Activated CD8-positive, alpha-beta memory T cell treated with anti-CD3 and anti-CD28 coated beads for 24 hours (primary cell): ENCODE data around the gene ZNF79.
"Not testable (repeated sequence)": the region's sequence is repeated elsewhere in the genome, so short reads cannot be mapped to it uniquely, and the experiment has no call there.

Experiments
- DNase-seq: peaks from one replicate; pipeline ENCODE4 v3.0.0-alpha.2; 2020

Gene ZNF79

DNA sequence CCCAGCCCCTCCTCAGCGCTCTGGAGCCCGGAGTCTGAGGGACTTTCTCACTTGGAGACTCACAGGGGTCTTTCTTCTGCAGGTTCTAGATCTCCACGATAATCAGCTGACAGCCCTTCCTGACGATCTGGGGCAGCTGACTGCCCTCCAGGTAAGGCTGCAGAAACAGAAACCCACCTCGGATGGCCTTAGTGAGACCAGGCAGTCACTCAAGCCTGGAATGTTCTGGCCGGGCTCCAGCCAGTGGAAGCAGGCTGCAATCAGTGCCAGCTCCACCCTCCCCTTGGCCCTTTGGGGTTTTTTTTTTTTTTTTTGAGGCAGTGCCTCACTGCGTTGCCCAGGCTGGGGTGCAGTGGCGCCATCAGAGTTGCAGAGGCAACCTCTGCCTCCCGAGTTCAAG is 34.7 kb downstream of the ZNF79 start:
- DNase-seq = no peak

DNA sequence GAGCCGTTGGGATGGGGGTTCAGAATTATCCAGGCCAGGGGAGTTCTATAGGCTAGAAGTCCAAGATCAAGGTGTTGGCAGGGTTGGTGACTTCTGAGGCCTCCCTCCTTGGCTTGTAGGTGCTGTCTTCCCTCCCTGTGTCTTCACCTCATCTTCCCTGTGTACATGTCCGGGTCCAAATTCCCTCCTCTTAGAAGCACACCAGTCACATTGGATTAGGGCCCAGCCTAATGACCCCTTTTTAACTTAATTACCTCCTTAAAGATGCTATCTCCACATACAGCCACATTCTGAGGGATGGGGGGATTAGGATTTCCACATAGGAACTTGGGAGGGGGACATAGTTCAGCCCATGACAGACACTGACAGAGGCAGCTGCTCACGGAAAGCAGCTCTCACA is 39.2 kb downstream of the ZNF79 start:
- DNase-seq = no peak

DNA sequence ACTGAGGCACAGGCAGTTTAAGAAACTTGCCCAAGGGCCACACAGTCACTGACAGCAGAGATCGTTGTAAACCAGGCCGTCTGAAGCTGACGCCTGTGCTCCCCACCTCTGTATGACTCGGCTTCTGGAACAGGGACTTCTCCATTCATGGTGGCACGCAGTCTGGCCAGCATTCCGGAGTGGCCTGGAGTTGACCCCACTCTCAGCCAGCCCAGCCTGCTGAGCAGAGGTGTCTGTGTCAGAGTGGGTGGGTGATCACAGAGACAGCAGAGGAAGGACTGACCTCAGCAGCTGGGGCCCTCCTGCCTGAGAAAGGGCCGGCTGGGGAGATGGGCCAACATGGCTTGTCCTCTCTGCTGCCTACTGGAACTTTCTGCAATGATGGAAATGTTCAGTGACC is 39.7 kb downstream of the ZNF79 start:
- DNase-seq = no peak

DNA sequence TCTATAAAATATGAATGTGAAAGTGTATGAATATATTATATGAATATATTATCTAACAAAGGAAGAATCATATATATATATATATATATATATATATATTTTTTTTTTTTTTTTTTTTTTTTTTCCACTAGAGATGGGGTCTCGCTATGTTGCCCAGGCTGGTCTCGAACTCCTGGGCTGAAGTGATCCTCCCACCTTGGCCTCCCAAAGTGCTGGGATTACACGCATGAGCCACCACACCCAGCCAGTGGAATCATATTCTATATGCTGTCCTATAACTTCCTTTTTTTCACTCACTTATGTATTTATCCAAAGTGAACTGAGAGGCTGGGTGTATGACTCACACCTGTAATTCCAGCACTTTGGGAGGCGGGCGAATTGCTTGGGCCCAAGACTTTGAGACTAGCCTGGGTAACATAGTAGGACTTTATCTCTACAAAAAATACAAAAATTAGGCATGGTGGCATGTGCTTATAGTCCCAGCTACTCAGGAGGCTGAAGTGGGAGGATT is 42.3 kb downstream of the ZNF79 start:
- not testable (repeated sequence) for DNase-seq

DNA sequence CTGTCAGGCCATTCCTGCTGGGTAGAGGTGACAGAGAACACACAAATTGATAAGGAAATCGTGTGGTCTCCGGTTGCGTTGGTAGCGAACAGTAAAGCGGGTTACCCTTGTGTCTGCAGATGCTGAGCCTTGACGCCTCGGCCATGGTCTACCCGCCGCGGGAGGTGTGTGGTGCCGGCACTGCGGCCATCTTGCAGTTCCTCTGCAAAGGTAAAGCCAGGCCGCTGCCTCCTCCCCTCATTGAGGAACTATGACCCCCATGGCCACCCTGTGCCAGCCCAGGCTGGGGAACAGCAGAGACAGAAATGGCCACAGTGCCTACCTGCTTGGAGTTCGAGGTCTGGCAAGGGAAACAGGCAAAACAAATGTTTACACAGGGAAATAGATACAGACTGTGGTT is 43.4 kb downstream of the ZNF79 start:
- no peak for DNase-seq

DNA sequence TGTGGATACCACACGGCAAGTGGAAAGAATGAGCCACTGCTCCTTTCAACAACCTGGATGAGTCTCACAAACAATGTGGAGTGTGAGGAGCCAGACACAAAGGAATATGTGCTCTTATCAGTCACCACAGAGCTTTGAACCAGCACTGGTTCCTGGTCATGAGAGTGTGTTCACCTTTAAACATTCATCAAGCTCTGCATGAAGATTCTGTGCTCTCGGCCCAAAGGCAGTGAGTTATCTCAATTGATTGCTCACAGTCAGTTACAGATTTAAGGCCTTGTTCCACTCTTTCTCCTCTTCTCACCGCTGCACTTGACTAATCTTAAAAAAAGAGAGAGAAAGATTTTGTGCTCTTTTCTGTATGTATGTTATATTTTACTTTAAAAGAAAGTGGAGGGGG is 46.5 kb downstream of the ZNF79 start:
- no peak for DNase-seq

DNA sequence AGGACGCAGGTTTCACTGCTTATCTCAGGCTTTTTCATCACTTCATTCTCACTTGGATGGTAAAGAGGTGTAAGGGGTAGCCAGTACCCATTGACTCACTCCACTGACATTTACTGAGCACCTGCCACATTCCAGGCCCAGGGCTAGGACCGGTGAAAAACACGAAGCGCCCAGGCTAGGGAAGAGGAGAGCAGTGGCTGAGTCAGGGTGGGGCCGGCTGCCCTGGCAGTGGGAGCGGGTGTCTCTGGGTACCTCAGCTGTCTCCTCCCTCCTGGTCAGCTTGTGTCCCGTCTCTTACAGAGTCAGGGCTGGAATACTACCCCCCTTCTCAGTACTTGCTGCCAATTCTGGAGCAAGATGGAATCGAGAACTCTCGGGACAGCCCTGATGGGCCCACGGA is 49.3 kb downstream of the ZNF79 start:
- no peak for DNase-seq

DNA sequence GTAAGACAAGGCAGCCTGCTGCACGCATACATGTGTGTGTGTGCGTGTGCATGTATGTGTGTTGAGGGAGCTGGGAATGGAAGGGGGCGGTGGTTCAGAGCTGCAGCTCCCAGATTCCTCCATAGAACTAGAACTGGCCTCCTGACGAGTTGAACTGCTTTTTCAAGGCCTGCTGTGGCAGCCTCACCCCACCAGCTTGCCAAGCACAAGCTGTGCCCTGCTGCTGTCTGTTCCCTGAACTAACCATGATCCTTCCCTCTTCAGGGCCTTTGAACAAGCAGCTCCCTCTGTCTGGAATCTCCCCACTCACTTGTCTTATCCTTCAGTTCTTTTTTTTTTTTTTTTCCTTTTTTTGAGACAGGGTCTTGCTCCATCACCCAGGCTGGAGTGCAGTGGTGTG is 49.8 kb downstream of the ZNF79 start:
- DNase-seq = no peak

DNA sequence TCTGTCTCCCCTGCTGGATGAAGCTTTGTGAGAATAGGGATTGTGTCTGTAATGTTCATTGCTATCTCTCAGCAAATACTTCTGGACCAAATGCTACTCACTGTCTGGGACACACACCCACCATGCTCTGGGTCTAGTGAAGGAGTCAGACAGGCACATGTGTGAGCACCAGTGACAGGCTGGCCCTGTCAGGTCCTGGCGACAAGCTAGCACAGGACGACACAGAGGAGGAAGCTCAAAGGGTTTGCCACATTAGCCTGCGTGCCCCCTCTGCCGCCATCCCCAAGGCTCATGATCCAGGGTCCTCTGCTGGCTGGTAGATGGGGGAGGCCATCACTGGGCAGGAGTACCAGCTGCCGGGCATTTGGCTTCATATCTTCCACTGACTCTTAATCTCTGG is 50.4 kb downstream of the ZNF79 start:
- DNase-seq = no peak

DNA sequence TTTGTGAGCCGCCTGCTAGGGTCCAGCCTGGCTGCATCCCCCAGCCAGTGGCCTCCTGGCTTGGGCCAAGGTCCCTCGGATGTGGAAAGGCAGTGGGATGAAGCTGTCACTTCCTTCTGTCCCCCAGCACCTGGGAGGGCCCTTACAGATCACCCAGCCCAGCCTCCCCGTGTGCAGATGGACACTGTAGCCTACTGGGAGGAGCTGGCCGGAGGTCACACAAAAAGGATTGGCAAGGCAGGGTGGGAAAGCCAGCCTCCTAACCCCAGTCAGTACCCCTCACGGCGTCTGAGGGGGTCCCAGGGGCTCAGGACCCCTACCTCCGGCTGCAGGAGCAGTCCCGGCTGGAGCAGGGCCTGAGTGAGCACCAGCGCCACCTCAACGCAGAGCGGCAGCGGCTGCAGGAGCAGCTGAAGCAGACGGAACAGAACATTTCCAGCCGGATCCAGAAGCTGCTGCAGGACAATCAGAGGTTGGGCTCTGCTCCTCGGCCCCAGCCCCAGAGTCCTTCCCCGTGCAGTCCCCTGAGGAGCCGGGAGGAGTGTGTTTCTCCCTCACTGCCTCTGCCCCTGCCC is 55.4 kb downstream of the ZNF79 start:
- no peak for DNase-seq

DNA sequence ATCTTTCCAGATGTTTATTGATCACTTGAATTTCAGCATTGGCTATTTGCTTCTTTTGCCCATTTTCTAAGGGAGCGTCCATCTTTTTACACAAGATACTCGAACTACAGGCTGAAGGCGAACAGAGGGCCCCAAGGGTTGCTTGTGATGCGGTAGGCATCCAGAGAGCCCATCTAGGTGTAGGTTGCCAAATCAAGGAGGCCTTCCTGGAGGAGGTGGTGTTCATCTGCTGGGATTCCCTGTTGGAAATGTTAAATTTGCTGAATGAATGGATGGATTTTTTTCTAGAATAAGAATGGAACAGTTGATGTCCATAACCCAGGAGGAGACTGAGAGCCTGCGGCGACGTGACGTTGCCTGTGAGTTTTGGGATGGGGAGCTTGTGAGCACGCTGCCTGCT is 58.5 kb downstream of the ZNF79 start:
- no peak for DNase-seq

DNA sequence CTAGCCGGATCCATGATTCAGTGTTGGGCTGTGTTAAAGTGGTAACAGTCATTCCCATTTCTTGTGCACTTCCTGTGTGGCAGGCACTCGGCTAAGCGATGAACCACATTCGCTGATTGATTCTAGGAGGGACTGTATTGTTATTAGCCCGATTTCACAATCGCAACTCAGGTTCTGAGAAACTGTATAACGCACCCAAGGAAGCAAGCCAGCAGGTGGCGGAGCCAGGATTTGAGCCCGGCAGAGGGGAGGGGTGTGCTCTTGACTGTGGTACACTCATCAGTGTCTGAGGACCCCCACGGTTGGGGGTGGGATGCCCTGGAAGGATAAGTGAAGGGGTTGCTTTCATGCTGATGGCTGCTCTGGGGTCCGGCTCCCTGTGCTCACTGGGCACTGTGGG is 61.8 kb downstream of the ZNF79 start:
- no peak for DNase-seq

DNA sequence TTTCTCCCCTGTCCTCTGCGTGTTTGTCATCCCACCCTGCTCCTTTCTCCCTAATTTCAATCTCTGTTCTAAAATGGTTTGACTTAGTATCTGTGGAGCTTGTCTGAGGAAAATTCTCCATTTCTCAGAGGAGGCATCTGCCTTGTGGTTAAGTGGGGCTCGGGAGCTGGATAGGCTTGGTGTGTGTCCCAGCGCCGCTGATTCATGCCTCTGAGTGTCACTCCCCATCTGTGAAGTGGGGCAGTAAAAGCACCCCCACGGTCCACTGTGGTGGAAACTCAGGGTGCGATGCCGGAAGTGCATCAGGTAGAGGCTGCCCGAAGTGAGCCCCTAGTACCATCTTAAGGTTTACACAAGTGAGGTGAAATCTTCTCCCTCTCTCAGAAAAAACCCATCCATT is 64.8 kb downstream of the ZNF79 start:
- no peak for DNase-seq

DNA sequence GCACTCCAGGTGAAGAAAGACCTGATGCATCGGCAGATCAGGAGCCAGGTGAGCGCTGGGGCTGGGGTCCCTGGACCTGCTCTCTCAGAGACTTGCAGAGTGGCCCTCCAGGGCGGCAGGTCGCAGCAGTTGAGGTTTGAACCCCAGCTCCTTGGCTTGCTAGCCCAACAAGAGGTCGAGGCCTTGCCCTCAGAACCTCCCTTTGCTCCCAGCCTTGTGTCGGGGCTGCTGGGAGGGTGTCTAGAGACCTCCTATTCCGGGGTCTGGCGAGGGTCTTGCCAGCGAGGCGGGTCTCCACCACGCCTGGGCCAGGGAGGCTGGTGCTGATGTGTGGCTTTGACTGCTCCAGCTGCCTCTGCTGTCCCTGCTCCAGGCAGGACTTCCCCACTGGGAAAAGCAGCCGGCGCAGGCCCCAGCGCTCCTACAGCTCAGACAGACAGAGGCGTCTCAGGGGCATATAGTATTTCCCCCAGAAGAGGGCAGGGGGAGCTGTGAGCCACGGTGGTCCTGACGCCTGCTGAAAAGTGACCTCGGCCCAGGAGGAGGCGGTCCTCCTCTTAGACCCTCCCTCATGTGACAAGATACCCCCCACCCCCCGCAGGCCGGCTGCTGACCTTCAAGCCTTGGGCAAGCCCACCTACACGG is 65.4 kb downstream of the ZNF79 start:
- no peak for DNase-seq

DNA sequence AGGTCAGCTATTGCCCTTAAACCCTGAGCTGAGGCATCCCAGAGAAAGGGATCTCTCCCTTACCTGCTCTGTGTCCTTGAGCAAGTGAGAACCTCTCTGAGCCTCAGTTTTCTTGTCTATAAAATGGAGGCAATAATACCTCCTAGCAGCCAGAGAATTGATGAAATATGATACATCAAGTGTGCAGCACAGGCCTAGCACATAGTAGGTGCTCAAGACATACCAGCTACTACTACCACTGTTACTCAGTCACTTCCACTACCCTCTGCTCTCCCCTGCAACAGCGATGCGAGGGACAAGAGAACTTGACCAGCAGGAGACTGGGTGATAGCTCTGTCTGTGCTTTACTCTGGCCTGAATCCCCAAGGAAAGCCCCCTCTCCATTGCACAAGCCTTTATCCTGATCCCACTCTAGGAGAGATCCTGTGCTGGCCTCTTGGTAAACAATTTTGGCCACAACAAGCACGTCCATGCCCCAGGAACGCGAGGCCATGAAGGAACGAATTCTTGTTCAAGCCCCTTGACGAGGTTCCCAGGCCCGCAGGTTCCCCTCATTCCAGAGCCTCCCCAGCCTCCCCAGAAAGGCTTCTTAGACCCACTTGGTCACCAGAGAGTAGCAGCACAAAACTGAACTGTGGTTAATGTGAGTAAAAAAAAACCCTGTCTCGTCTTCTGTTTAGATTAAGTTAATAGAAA is 66.5 kb downstream of the ZNF79 start:
- DNase-seq = no peak

DNA sequence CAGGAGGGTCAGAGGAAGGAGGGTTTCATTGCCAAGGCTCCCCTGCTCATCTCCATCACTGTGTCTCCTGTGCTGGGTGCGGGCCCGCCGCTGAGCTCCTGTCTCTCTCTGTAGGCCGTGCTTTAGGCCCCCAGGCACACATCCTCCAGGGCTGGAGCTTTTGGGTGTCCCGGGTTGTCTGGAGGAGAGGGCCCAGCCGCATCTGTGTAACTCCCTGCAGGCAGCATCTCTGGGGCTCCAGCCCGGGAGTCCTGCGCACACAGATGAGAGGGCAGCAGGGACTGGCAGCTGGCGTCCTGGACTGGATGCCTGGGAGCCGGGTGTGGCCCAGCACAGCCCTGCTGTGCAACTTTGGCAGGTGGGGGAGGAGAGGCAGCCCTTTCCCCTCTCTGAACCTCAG is 67.3 kb downstream of the ZNF79 start:
- DNase-seq = no peak

DNA sequence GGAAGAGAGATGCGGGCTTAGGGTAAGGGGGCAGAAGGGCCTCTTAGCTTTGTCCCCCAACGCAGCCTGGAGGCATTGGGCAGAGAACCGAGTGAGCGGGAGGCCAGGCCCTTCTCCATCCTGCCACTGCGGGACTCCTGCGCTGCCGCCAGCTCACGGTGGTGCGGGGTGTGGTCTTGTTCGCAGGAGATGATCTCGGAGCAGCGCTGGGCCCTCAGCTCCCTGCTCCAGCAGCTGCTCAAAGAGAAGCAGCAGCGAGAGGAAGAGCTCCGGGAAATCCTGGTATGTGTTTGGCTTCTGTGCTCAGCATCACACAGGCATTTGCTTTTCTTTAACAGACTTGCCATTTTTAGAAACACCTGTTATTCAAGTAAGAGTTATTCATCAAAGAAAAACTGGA is 68.4 kb downstream of the ZNF79 start:
- DNase-seq = no peak

DNA sequence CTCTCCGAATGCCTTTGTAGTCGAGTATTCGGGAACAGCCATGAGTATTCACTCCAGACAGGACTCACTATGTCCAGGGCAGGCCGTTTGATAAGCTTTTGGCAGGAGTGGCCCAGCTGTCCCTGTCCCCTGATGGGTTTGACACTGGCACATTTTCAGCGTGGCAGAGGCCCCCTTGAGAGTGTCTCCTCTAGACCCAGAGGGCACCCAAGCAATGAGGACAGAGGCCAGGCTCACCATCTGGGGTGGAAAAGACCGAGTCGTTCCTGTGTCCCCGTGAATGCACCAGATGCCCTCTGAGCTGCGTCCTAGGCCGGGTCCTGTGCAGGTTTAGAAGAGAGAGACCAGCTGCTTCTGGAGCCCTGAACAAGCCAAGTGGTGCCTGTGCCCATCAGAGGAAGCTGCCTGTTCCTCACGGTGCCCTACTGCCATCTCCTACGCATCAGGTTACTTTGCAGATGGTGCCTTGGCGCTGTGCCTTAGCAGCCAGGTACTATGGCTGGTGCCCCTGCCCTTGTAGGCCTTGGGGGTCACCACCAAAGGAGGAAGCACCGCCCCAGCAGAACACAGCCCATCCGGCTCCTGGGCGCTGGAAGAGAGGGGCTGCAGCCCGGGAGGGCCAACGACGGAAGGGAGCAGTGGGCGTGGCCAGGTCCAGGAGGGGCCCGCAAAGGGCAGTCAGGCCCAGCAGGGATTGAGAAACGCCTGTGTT is 69.6 kb downstream of the ZNF79 start:
- DNase-seq = no peak

DNA sequence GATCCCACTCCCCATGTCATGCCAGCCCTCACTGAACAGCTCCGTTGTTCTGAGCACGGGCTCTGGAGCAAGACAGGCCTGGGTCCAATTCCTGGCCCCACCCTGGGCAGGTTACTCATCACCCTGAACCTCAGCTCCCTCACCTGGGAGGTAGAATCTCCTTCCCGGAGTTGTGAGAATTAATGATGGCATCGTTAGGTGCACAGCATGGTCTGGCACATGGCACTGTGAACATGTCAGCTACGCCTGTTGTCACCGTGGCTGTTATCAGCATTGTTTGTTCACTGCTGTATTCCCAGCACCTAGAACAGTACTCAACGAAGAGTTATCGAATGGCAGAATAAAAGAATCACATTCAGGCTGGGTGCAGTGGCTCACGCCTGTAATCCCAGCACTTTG is 70.1 kb downstream of the ZNF79 start:
- no peak for DNase-seq
